Panc1 (cell line): ENCODE data around the gene CPSF4. TPM values are rescaled to one million over a fixed set of nuclear protein-coding genes. Genes with fewer than 3 reads are reported as not detected.

Experiments used
- ATAC-seq: fragments of 200-7000 bp; cut with Tn5 transposase; 2 replicates; pipeline ENCODE4 v1.9.1; 2020; ENCODE audit warnings: mild to moderate bottlenecking, moderate library complexity
- BruUV-seq: library from RNA; stranded (reverse); fragments of 400-500 nt; replicated peaks from 2 replicates; lab custom pipeline; 2021; lab: Mats Ljungman, UMichigan
- CTCF ChIA-PET: fragments of 300-600 bp; sonication (Branson Sonifier 250); formaldehyde crosslinking; loops from one replicate; lab custom pipeline; 2022; ENCODE audit warnings: antibody characterized with exemption; lab: Charles Lee
- POLR2A ChIA-PET: fragments of 300-600 bp; sonication (Branson Sonifier 250); formaldehyde crosslinking; loops from one replicate; lab custom pipeline; 2022; ENCODE audit warnings: antibody characterized with exemption; lab: Charles Lee
- DNase-seq: peaks from one replicate; pipeline ENCODE4 v3.0.0-alpha.2; 2010; ENCODE audit warnings: low read depth, low spot score
- H3K27ac ChIP-seq: 2 replicates; pipeline ENCODE4 v1.5.1; 2011; ENCODE audit warnings: mild to moderate bottlenecking, low read length, inconsistent platforms
- H3K27me3 ChIP-seq: fragments of 200-500 bp; sonication (Bioruptor generic); 2 replicates; pipeline ENCODE4 v1.6.0; 2014; ENCODE audit warnings: low read length, inconsistent platforms; ENCODE audit not compliant: control insufficient read depth, insufficient read depth
- H3K36me3 ChIP-seq: fragments of 200-500 bp; sonication (Bioruptor generic); 2 replicates; pipeline ENCODE4 v1.5.1; 2014; ENCODE audit warnings: inconsistent platforms, mild to moderate bottlenecking, low read length, moderate library complexity; ENCODE audit not compliant: control insufficient read depth, insufficient read depth
- H3K4me1 ChIP-seq: 2 replicates; pipeline ENCODE4 v1.5.1; 2011; ENCODE audit warnings: inconsistent platforms, mild to moderate bottlenecking, low read length, moderate library complexity; ENCODE audit not compliant: control insufficient read depth, insufficient read depth
- H3K4me3 ChIP-seq, 2 experiments: 2 replicates each; pipeline ENCODE4 v1.5.1; 2011 to 2012; ENCODE audit warnings: low read depth in 2 of 2, low read length in 2 of 2, mild to moderate bottlenecking in 2 of 2, inconsistent platforms in 1 of 2, moderate library complexity in 1 of 2
- H3K9me3 ChIP-seq: fragments of 200-500 bp; sonication (Bioruptor generic); 2 replicates; pipeline ENCODE4 v1.5.1; 2014; ENCODE audit warnings: low read depth, mild to moderate bottlenecking, inconsistent platforms, low read length, moderate library complexity; ENCODE audit not compliant: control insufficient read depth, insufficient read depth
- CTCF ChIP-seq: fragments of 450-650 bp; IDR thresholded peaks from 2 replicates; pipeline ENCODE4 v1.5.1; 2017; ENCODE audit warnings: mild to moderate bottlenecking
- POLR2AphosphoS5 ChIP-seq: IDR thresholded peaks from 2 replicates; pipeline ENCODE4 v1.6.1; 2012; ENCODE audit warnings: mild to moderate bottlenecking, low read depth, low read length, moderate library complexity
- SIN3A ChIP-seq: IDR thresholded peaks from 2 replicates; pipeline ENCODE4 v1.6.1; 2012; ENCODE audit warnings: low read depth, mild to moderate bottlenecking, low read length, moderate library complexity, borderline replicate concordance; ENCODE audit not compliant: insufficient read depth
- TCF7L2 ChIP-seq: IDR thresholded peaks from 2 replicates; pipeline ENCODE4 v1.6.1; 2011; ENCODE audit warnings: mild to moderate bottlenecking, low read depth, low read length, inconsistent platforms
- in situ Hi-C: cut with HindIII; loops from 2 replicates; pipeline ENCODE4 v1.10.0; 2016; ENCODE audit warnings: low sequenced_read_pairs, low pct_unique_long_range_greater_than_20kb
- intact Hi-C: fragments of 100-400 bp; cut with micrococcal nuclease; formaldehyde crosslinking; loops from one replicate; pipeline ENCODE4 v1.10.0; 2022; ENCODE audit not compliant: unreplicated experiment
- total RNA-seq: library from RNA; stranded (reverse); gene quantifications from one replicate; pipeline ENCODE4 v1.2.1, GENCODE V29; 2021; ENCODE audit not compliant: unreplicated experiment
- TF ChIP-seq, protein P1 (sequence below), 2 experiments: IDR thresholded peaks; 2 replicates each; pipeline ENCODE4 v1.6.1; 2011 to 2012; ENCODE audit warnings: low read depth in 2 of 2, control low read depth in 1 of 2, low read length in 1 of 2, mild to moderate bottlenecking in 1 of 2, moderate library complexity in 1 of 2; ENCODE audit not compliant: insufficient read depth in 1 of 2

Gene CPSF4
- total RNA-seq, 1 experiment from 2014 or later: 57.0 TPM

- Histone ChIP-seq H3K36me3 (peaks cover 4% of the 10 kb centered on the region; the same call in 1 of the 2 replicates), H3K27me3 (no peaks in the 10 kb centered on the region), H3K27ac (peak within 1 kb of the TSS; percentile 94), H3K4me1 (peaks cover 6% of the 10 kb centered on the region), H3K4me3 (peak within 1 kb of the TSS; percentile 93 to 97), H3K9me3 (no peaks in the 10 kb centered on the region)
- POLR2A ChIA-PET: interaction anchor here (0.7 kb wide), 1 partner anchor 345 kb away, joined by 3 read pairs; no protein-coding TSS in a partner anchor
- TF ChIP-seq CTCF (no peak), SIN3A (0 out of 2 replicates have a peak, but pooled peaks have one; percentile 46), POLR2AphosphoS5 (peak; percentile 43; the same call in 1 of the 2 replicates)
- no TSS peak for BruUV-seq
- in situ Hi-C loops: no loop called here
- intact Hi-C loops: no loop called here
- ATAC-seq (peak; percentile 97), DNase-seq (peak; percentile 88)
- CTCF ChIA-PET: no interaction called here
Observed at GRCh38 chr7:99472561-99473314, 34.0 kb downstream of the CPSF4 start, which contains the start of gene ZNF789. Gene ZNF789 (plus strand): TSS chr7:99472890. CDS start chr7:99476457, 3,567 bp downstream.

- TF ChIP-seq SIN3A (0 out of 2 replicates have a peak, but pooled peaks have one; percentile 6), CTCF (no peak)
- in situ Hi-C loops (no loop called here), intact Hi-C loops (no loop called here)
- Histone ChIP-seq H3K27me3 (no peaks in the 10 kb centered on the region), H3K4me3 (peak overlapping the region; percentile 93 to 97), H3K4me1 (peaks cover 6% of the 10 kb centered on the region), H3K9me3 (no peaks in the 10 kb centered on the region), H3K27ac (peak overlapping the region; percentile 94), H3K36me3 (peaks cover 4% of the 10 kb centered on the region; the same call in 1 of the 2 replicates)
- CTCF ChIA-PET: no interaction called here
- TSS peak; percentile 91 for BruUV-seq
- no peak for ATAC-seq
- POLR2A ChIA-PET: interaction anchor here (0.6 to 0.7 kb wide), 2 partner anchors 43 to 346 kb away, joined by 3 to 6 read pairs; no protein-coding TSS in a partner anchor
- no peak for DNase-seq
Observed at GRCh38 chr7:99473315-99473596, 34.5 kb downstream of the CPSF4 start.

- Histone ChIP-seq H3K27me3 (no peaks in the 10 kb centered on the region), H3K36me3 (peaks cover 4% of the 10 kb centered on the region; the same call in 1 of the 2 replicates), H3K4me3 (no peak overlapping the region), H3K9me3 (no peaks in the 10 kb centered on the region), H3K27ac (no peak overlapping the region), H3K4me1 (no peaks in the 10 kb centered on the region)
- in situ Hi-C loops: no loop called here
- no peak for TF ChIP-seq CTCF
- TF ChIP-seq POLR2AphosphoS5: no peak
- TF ChIP-seq, protein P1, sequence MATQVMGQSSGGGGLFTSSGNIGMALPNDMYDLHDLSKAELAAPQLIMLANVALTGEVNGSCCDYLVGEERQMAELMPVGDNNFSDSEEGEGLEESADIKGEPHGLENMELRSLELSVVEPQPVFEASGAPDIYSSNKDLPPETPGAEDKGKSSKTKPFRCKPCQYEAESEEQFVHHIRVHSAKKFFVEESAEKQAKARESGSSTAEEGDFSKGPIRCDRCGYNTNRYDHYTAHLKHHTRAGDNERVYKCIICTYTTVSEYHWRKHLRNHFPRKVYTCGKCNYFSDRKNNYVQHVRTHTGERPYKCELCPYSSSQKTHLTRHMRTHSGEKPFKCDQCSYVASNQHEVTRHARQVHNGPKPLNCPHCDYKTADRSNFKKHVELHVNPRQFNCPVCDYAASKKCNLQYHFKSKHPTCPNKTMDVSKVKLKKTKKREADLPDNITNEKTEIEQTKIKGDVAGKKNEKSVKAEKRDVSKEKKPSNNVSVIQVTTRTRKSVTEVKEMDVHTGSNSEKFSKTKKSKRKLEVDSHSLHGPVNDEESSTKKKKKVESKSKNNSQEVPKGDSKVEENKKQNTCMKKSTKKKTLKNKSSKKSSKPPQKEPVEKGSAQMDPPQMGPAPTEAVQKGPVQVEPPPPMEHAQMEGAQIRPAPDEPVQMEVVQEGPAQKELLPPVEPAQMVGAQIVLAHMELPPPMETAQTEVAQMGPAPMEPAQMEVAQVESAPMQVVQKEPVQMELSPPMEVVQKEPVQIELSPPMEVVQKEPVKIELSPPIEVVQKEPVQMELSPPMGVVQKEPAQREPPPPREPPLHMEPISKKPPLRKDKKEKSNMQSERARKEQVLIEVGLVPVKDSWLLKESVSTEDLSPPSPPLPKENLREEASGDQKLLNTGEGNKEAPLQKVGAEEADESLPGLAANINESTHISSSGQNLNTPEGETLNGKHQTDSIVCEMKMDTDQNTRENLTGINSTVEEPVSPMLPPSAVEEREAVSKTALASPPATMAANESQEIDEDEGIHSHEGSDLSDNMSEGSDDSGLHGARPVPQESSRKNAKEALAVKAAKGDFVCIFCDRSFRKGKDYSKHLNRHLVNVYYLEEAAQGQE (IDR thresholded peaks at IDR 0.05; ENCODE audit: insufficient read depth in 1 of 2, low read depth in 2 of 2, low read length in 1 of 2): no peak
- TF ChIP-seq TCF7L2: no peak
- TF ChIP-seq SIN3A: no peak
- POLR2A ChIA-PET: no interaction called here
- no TSS peak for BruUV-seq
- ATAC-seq (no peak), DNase-seq (no peak)
- CTCF ChIA-PET: interaction anchor here (1.3 kb wide), 1 partner anchor 24 kb away, joined by 6 read pairs; the partner anchor contains the start of gene ZNF394
- intact Hi-C loops: no loop called here
Observed at GRCh38 chr7:99476107-99476506, 37.4 kb downstream of the CPSF4 start.
